HG03175 (cell line): ENCODE measurements around the gene OTC.

Experiments
- ATAC-seq: cut with Tn5 transposase; IDR thresholded peaks from one replicate; pipeline ENCODE4 v1.9.1; 2021; ENCODE audit warnings: mild to moderate bottlenecking, moderate library complexity; ENCODE audit not compliant: unreplicated experiment

Gene OTC

DNA sequence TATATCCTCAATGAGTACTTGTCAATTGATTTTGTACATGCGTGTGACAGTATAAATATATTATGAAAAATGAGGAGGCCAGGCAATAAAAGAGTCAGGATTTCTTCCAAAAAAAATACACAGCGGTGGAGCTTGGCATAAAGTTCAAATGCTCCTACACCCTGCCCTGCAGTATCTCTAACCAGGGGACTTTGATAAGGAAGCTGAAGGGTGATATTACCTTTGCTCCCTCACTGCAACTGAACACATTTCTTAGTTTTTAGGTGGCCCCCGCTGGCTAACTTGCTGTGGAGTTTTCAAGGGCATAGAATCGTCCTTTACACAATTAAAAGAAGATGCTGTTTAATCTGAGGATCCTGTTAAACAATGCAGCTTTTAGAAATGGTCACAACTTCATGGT lies at the start of gene OTC:
OTC (plus strand) TSS at position 243 of the 400 bp plus-strand sequence; CDS start at position 336, 93 bp downstream.
- ATAC-seq = no peak

DNA sequence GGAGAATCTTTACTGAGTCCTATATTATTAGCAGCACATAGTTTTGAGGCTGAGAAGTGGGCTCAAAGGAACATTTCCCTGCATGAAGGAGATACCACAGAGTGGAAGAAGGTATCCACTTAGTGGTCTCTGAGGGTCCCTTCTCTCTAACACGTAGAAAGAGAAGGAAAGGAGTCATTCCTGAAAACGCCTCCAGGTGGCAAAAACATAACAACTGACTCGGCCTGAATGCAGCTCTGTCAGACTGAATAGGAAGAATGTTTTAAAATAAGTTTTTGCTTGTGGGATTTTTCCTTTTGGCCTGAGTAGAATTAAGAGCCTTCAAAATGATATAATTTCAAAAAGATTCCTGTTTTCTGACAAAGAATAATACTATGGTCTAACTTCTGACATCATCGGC lies 48.4 kb upstream of the OTC start:
- ATAC-seq = no peak

DNA sequence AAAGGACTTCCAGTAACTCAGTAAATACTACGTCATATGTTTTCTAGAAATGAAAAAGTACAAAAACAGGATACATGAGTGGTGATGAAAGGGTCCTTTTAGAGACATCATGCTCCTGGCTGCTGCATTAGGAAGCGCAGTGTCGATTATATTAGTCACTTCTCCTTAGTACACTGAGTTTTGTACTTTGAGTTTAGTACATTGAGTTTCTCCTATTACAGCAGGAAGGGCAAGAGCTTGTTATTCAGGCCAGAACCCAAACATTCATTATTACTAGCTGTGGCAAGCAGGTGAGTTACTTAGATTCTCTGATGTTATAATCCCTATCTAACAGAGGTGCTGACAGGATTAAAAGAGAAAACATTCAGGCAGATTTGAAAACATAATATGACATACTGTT lies 46.4 kb upstream of the OTC start:
- no peak for ATAC-seq

- no peak for ATAC-seq
These were observed 40.7 kb upstream of the OTC start for GRCh38 chrX:38311743-38312142.

- ATAC-seq = no peak
These were observed 40.0 kb upstream of the OTC start for GRCh38 chrX:38312436-38312835.

GRCh38 chrX:38313190-38313589 lies 39.2 kb upstream of the OTC start:
- ATAC-seq = no peak

DNA sequence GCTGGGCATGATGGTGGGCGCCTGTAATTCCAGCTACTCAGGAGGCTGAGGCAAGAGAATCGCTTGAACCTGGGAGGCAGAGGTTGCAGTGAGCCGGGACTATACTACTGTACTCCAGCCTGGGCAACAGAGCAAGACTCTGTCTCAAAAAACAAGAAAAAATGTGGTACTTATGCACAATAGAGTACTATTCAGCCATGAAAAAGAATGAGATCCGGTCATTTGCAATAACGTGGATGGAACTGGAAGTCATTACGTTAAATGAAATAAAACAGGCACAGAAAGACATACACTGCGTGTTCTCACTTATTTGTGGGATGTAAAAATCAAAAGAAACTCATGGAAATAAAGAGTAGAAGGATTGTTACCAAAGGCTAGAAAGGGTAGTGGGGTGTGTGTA lies 37.2 kb upstream of the OTC start:
- ATAC-seq = no peak

DNA sequence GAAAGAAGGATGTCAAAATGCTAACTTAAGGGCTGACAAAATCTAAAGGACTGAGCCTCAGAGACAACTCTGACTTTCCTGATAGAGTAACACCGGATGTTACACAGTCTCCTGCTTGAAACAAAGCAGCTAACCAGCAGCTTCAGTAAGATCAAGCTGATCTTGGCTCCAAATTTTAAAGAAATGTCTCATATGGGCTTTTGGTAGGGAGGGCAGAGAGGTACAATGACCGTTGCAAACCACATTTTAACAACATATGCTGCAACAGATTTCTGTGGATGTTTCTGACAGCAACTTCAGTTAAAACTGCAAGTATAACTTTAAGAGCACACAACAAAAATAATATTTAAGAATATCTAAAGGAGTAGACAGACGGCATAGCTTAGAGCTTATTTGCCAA lies 34.2 kb upstream of the OTC start:
- no peak for ATAC-seq

GRCh38 chrX:38318606-38319005 lies 33.8 kb upstream of the OTC start:
- ATAC-seq = no peak

DNA sequence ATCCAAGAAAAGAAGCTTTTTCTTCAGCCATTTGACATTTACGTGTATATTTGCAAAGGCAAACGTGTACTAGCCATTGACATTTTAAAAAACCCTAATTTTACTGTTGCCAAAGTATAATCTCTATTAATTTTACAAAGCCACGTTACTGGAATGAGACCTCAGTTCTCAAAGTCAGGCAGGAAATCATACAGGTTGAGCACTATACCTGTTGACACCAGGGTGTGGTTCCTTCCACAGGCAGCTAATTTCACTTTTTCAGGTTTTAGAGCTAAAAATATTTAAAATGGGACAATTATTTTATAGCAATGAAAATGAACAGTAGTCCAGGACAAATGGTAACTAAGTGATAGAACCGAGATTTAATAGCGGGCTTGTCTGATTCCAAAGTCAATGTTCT lies 31.6 kb upstream of the OTC start:
- ATAC-seq = no peak

DNA sequence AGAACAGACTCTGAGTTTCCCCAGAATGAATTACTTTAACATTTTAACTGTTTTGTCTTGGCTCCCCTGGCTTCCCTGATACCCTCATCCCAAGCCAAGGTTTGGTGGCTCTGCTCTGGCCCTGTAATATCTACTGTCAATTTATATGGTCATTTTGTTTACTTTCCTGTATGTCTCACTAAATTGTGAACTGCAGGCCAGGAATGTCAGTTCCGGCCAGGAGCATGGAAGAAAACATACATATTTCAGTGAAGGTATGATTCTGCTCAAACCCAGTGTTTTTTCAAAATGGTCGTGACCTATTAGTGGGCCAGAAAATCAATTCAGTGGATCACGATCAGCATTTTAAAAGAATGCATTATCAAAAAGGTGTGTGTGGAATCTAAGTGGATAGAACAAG lies 26.3 kb upstream of the OTC start:
- ATAC-seq = no peak

- peak; percentile 95 for ATAC-seq
These were observed 25.2 kb upstream of the OTC start, which contains the start of gene RPGR for GRCh38 chrX:38327007-38327774. RPGR (minus strand) TSS chrX:38327509; CDS start chrX:38327367, 142 bp downstream.

DNA sequence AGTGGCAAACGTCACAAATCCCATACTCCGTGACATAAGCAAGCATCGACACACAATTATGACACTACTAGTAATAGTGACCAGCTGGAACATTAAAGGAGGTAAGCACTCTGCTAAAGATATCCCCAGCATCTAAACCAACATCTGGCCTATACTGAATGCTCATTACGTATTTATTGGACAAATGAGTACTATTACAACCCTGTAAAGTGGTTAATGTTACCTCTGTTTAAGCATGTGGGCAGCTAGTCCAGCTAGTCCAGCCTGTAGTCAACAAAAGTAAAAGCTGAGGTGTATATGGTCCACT lies 24.7 kb upstream of the OTC start:
- no peak for ATAC-seq

DNA sequence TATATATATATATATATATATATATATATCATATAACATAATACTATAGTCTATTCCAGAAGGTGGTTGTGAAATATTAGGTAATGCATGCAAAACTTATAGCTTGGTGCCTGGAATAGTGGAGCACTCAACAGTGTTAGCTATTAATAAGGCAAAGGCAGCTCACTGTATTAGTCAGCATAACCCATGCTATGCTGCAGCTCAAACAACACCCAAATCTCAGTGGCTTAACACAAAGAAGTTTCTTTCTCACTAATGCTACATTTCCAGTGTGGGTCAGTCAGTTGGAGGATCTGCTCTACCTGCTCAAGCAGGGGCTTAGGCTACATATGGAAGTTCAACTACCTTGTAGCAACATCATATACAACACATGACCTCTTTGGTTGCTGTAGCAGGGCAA lies 19.9 kb upstream of the OTC start:
- ATAC-seq = peak; percentile 69

DNA sequence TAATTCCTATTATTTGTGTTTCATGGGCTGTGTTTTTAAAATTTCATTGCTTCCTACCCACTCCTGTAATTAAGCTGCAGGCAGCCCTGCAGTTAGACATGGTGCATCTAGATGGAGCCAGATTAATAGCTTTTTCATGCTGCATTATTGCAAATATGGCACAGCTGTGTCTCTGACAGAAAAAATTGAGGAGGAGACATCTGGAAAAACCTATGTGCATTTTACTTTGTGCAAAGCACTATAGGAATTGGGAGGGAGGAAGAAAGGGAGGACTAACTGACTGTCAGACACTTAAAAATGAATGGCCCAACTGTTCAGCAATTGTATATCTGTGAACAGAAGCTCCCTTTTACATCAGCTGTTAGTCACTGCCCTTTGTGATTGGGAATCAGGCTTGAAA lies 17.0 kb upstream of the OTC start:
- no peak for ATAC-seq

GRCh38 chrX:38336538-38337240 lies 15.7 kb upstream of the OTC start:
- ATAC-seq = no peak

DNA sequence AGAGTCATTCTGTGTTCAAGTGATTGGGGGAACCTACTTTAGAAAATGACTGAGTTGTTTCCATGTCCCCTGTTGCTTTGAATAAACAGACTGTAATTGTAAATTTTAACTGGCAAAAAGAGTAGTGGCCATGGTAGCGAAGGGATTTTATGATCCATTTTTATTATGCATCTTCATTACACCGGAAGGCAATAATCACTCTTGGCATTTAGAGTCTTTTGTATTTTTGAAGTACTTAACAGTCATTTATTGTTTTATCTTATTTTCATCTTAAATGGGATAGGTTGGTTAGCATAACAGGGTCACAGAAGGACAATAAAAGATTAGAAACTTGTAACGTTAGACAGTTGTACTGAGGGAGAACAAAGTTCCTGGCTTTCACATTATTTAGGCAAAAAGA lies 11.0 kb upstream of the OTC start:
- ATAC-seq = no peak

- no peak for ATAC-seq
These were observed 9.3 kb upstream of the OTC start for GRCh38 chrX:38342853-38343778.

DNA sequence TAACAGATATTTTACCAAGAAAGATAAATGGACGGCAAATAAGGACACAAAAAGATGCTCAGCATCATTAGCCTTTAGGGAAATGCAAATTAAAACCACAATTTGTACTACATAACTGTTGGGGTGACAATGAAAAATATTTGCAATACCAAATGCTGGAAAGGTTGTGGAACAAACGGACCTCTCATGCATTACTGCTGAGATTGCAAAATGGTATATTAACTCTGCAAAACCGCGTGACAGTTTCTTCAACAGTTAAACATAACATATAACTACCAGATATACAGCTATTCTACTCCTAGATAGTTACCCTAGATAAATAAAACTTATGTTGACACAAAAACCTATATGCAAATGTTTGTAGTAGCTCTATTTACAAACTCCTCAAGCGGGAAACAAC lies 6.3 kb upstream of the OTC start:
- no peak for ATAC-seq

- ATAC-seq = peak; percentile 62
These were observed 5.3 kb upstream of the OTC start for GRCh38 chrX:38347136-38347535.

- no peak for ATAC-seq
These were observed 1.1 kb upstream of the OTC start for GRCh38 chrX:38351346-38351745.

DNA sequence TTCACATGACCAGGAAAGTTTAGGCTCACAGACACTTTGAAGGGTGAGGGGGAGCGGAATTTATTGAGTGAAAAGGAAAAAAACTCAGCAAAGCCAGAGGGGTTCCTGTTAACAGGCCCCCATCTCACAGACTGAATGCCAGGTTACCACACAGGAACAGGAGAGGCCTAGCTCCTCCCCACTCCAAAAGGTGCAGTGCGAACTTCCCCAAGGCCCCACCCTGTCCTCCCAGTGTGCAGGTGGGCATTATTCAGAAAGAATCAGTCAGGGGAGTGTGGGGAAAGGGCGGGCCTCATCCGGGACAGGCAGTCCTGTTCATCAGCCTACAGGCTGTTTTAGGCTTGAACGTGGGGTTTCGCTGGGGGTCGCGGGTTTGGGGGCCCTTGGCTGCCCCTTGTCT lies 4.0 kb downstream of the OTC start:
- ATAC-seq = no peak
